Measurements from ENCODE around the gene TFDP2.
A peak's percentile ranks its signal among the peaks of the same experiment; 100 is the strongest.

The TFDP2 gene

GRCh38 chr3:141942006-141942405, 207.3 kb downstream of the TFDP2 start:
- Histone ChIP-seq H3K27me3 (ENCODE audit: control insufficient read depth in 1 of 2, insufficient read depth in 2 of 2, low read length in 2 of 2) (no peaks in the 10 kb centered on the region), H3K9me3 (ENCODE audit: control insufficient read depth in 2 of 2, low read length in 2 of 2) (no peaks in the 10 kb centered on the region), H3K27ac (ENCODE audit: low read length) (no peak overlapping the region), H3K9ac (ENCODE audit: low read length in 2 of 2) (no peak overlapping the region), H3K4me1 (ENCODE audit: control insufficient read depth, insufficient read depth, low read length) (peaks cover 4% of the 10 kb centered on the region), H3K4me3 (ENCODE audit: low read length in 2 of 2) (no peak overlapping the region), H3K36me3 (ENCODE audit: control insufficient read depth in 2 of 2, insufficient read depth in 2 of 2, low read length in 2 of 2) (peaks cover 0 to 3% of the 10 kb centered on the region in 2 donors)

GRCh38 chr3:141941093-141941492, 208.3 kb downstream of the TFDP2 start:
- Histone ChIP-seq H3K27me3 (ENCODE audit: control insufficient read depth in 1 of 2, insufficient read depth in 2 of 2, low read length in 2 of 2) (no peaks in the 10 kb centered on the region), H3K4me1 (ENCODE audit: control insufficient read depth, insufficient read depth, low read length) (peaks cover 4% of the 10 kb centered on the region), H3K27ac (ENCODE audit: low read length) (peak overlapping the region; percentile 37), H3K36me3 (ENCODE audit: control insufficient read depth in 2 of 2, insufficient read depth in 2 of 2, low read length in 2 of 2) (peaks cover 0 to 2% of the 10 kb centered on the region in 2 donors), H3K9ac (ENCODE audit: low read length in 2 of 2) (no peak overlapping the region), H3K4me3 (ENCODE audit: low read length in 2 of 2) (no peak overlapping the region), H3K9me3 (ENCODE audit: control insufficient read depth in 2 of 2, low read length in 2 of 2) (no peaks in the 10 kb centered on the region)

GRCh38 chr3:141940194-141940776, 209.1 kb downstream of the TFDP2 start:
- Histone ChIP-seq H3K4me1 (ENCODE audit: control insufficient read depth, insufficient read depth, low read length) (peaks cover 4% of the 10 kb centered on the region), H3K4me3 (ENCODE audit: low read length in 2 of 2) (no peak overlapping the region), H3K9ac (ENCODE audit: low read length in 2 of 2) (no peak overlapping the region)

GRCh38 chr3:141939759-141940158, 209.6 kb downstream of the TFDP2 start:
- no peaks in the 10 kb centered on the region for H3K36me3 ChIP-seq (ENCODE audit: control insufficient read depth in 2 of 2, insufficient read depth in 2 of 2, low read length in 2 of 2)
- peaks cover 4% of the 10 kb centered on the region for H3K4me1 ChIP-seq (ENCODE audit: control insufficient read depth, insufficient read depth, low read length)
- no peak overlapping the region for H3K4me3 ChIP-seq (ENCODE audit: low read length in 2 of 2)
- H3K9ac ChIP-seq (ENCODE audit: low read length in 2 of 2), result no peak overlapping the region
- no peaks in the 10 kb centered on the region for H3K9me3 ChIP-seq (ENCODE audit: control insufficient read depth in 2 of 2, low read length in 2 of 2)
- H3K27me3 ChIP-seq (ENCODE audit: control insufficient read depth in 1 of 2, insufficient read depth in 2 of 2, low read length in 2 of 2), result no peaks in the 10 kb centered on the region
- H3K27ac ChIP-seq (ENCODE audit: low read length), result no peak overlapping the region

More at GRCh38 chr3:141940194-141940776, 209.1 kb downstream of the TFDP2 start:
- H3K27me3 ChIP-seq (ENCODE audit: control insufficient read depth in 1 of 2, insufficient read depth in 2 of 2, low read length in 2 of 2), result no peaks in the 10 kb centered on the region
- no peaks in the 10 kb centered on the region for H3K36me3 ChIP-seq (ENCODE audit: control insufficient read depth in 2 of 2, insufficient read depth in 2 of 2, low read length in 2 of 2)
- H3K9me3 ChIP-seq (ENCODE audit: control insufficient read depth in 2 of 2, low read length in 2 of 2), result no peaks in the 10 kb centered on the region
- peak overlapping the region; percentile 37 for H3K27ac ChIP-seq (ENCODE audit: low read length)

- H3K27ac ChIP-seq (ENCODE audit: low read length), result no peak overlapping the region
- no peaks in the 10 kb centered on the region for H3K36me3 ChIP-seq (ENCODE audit: control insufficient read depth in 2 of 2, insufficient read depth in 2 of 2, low read length in 2 of 2)
- H3K4me1 ChIP-seq (ENCODE audit: control insufficient read depth, insufficient read depth, low read length), result peaks cover 4% of the 10 kb centered on the region
- no peaks in the 10 kb centered on the region for H3K27me3 ChIP-seq (ENCODE audit: control insufficient read depth in 1 of 2, insufficient read depth in 2 of 2, low read length in 2 of 2)
- no peak overlapping the region for H3K9ac ChIP-seq (ENCODE audit: low read length in 2 of 2)
- no peaks in the 10 kb centered on the region for H3K9me3 ChIP-seq (ENCODE audit: control insufficient read depth in 2 of 2, low read length in 2 of 2)
- H3K4me3 ChIP-seq (ENCODE audit: low read length in 2 of 2), result no peak overlapping the region
Measured at GRCh38 chr3:141938011-141938500, 211.3 kb downstream of the TFDP2 start.

GRCh38 chr3:141934354-141934753, 215.0 kb downstream of the TFDP2 start:
- no peaks in the 10 kb centered on the region for H3K4me1 ChIP-seq (ENCODE audit: control insufficient read depth, insufficient read depth, low read length)
- no peaks in the 10 kb centered on the region for H3K36me3 ChIP-seq (ENCODE audit: control insufficient read depth in 2 of 2, insufficient read depth in 2 of 2, low read length in 2 of 2)
- H3K27me3 ChIP-seq (ENCODE audit: control insufficient read depth in 1 of 2, insufficient read depth in 2 of 2, low read length in 2 of 2), result no peaks in the 10 kb centered on the region
- no peak overlapping the region for H3K4me3 ChIP-seq (ENCODE audit: low read length in 2 of 2)
- H3K27ac ChIP-seq (ENCODE audit: low read length), result no peak overlapping the region
- no peak overlapping the region for H3K9ac ChIP-seq (ENCODE audit: low read length in 2 of 2)
- H3K9me3 ChIP-seq (ENCODE audit: control insufficient read depth in 2 of 2, low read length in 2 of 2), result no peaks in the 10 kb centered on the region

GRCh38 chr3:141933421-141934300, 215.7 kb downstream of the TFDP2 start:
- H3K4me1 ChIP-seq (ENCODE audit: control insufficient read depth, insufficient read depth, low read length), result no peaks in the 10 kb centered on the region
- no peaks in the 10 kb centered on the region for H3K9me3 ChIP-seq (ENCODE audit: control insufficient read depth in 2 of 2, low read length in 2 of 2)
- H3K27ac ChIP-seq (ENCODE audit: low read length), result no peak overlapping the region
- no peak overlapping the region for H3K9ac ChIP-seq (ENCODE audit: low read length in 2 of 2)
- H3K27me3 ChIP-seq (ENCODE audit: control insufficient read depth in 1 of 2, insufficient read depth in 2 of 2, low read length in 2 of 2), result no peaks in the 10 kb centered on the region
- H3K4me3 ChIP-seq (ENCODE audit: low read length in 2 of 2), result no peak overlapping the region
- peaks cover 1% of the 10 kb centered on the region in 2 donors for H3K36me3 ChIP-seq (ENCODE audit: control insufficient read depth in 2 of 2, insufficient read depth in 2 of 2, low read length in 2 of 2)

GRCh38 chr3:141930801-141931200, 218.5 kb downstream of the TFDP2 start:
- Histone ChIP-seq H3K4me1 (ENCODE audit: control insufficient read depth, insufficient read depth, low read length) (no peaks in the 10 kb centered on the region), H3K27ac (ENCODE audit: low read length) (no peak overlapping the region), H3K27me3 (ENCODE audit: control insufficient read depth in 1 of 2, insufficient read depth in 2 of 2, low read length in 2 of 2) (no peaks in the 10 kb centered on the region), H3K4me3 (ENCODE audit: low read length in 2 of 2) (no peak overlapping the region), H3K36me3 (ENCODE audit: control insufficient read depth in 2 of 2, insufficient read depth in 2 of 2, low read length in 2 of 2) (peaks cover 4 to 13% of the 10 kb centered on the region in 2 donors), H3K9me3 (ENCODE audit: control insufficient read depth in 2 of 2, low read length in 2 of 2) (no peaks in the 10 kb centered on the region), H3K9ac (ENCODE audit: low read length in 2 of 2) (no peak overlapping the region)

GRCh38 chr3:141929341-141929995, 219.9 kb downstream of the TFDP2 start:
- Histone ChIP-seq H3K4me1 (ENCODE audit: control insufficient read depth, insufficient read depth, low read length) (no peaks in the 10 kb centered on the region), H3K9me3 (ENCODE audit: control insufficient read depth in 2 of 2, low read length in 2 of 2) (no peaks in the 10 kb centered on the region), H3K9ac (ENCODE audit: low read length in 2 of 2) (no peak overlapping the region), H3K27ac (ENCODE audit: low read length) (no peak overlapping the region), H3K36me3 (ENCODE audit: control insufficient read depth in 2 of 2, insufficient read depth in 2 of 2, low read length in 2 of 2) (peaks cover 9 to 13% of the 10 kb centered on the region in 2 donors), H3K27me3 (ENCODE audit: control insufficient read depth in 1 of 2, insufficient read depth in 2 of 2, low read length in 2 of 2) (no peaks in the 10 kb centered on the region), H3K4me3 (ENCODE audit: low read length in 2 of 2) (no peak overlapping the region)

GRCh38 chr3:141928631-141929270, 220.6 kb downstream of the TFDP2 start:
- Histone ChIP-seq H3K9me3 (ENCODE audit: control insufficient read depth in 2 of 2, low read length in 2 of 2) (no peaks in the 10 kb centered on the region), H3K4me3 (ENCODE audit: low read length in 2 of 2) (no peak overlapping the region), H3K27ac (ENCODE audit: low read length) (no peak overlapping the region), H3K27me3 (ENCODE audit: control insufficient read depth in 1 of 2, insufficient read depth in 2 of 2, low read length in 2 of 2) (no peaks in the 10 kb centered on the region), H3K9ac (ENCODE audit: low read length in 2 of 2) (no peak overlapping the region), H3K4me1 (ENCODE audit: control insufficient read depth, insufficient read depth, low read length) (no peaks in the 10 kb centered on the region), H3K36me3 (ENCODE audit: control insufficient read depth in 2 of 2, insufficient read depth in 2 of 2, low read length in 2 of 2) (peaks cover 9 to 13% of the 10 kb centered on the region in 2 donors)

All from stomach smooth muscle (tissue), 2 donors.